ENCODE data around the gene SLFN5. TPM values are rescaled to one million over a fixed set of nuclear protein-coding genes. Genes with fewer than 3 reads are reported as not detected.

Gene SLFN5
- total RNA-seq, 2 donors from 2014 or later: 7.8 to 8.9 TPM

DNA sequence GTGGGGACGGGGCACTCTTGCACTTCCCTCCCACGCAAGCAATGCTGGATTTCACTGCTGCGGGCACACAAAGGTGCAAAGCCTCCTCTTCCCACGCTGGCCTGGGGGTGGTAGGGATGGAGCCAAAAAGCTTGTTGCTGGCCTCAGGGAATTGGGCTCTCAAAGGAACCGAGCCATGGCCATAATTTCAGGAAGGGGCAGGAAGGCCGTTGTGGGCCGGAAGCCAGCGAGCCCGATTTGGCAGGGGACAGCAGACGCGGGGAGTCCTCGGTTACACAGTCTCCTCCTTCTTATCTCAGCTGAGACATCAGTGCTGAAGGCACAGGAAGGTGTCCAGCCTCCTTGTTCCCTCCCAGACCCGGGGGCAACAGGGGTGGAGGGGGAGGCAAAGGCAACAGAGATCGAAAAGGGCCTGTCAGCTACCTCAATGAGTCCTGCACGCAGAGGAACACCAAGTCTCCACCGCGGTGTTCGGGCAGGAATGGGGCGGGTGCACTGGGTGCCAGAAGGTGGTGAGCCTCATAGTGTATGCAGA, 71.1 kb downstream of the SLFN5 start:
- WGBS, 2 donors: 5 to 15% methylated on average over 4 to 19 of the region's 19 CpGs
- intact Hi-C loops (cut with DNase I): loop anchor here (5.0 to 10.0 kb wide), 3 partner anchors 149 to 431 kb away; partner anchors contain the start of gene SLFN12L
- H3K4me3 ChIP-seq: no peak overlapping the region
- H3K36me3 ChIP-seq (replicated peaks in 1 of 2; ENCODE audit: insufficient read depth in 1 of 2, low read depth in 2 of 2): no peaks in the 10 kb centered on the region
- ATAC-seq: peak; percentile 31
- peaks cover 0 to 3% of the 10 kb centered on the region in 2 donors for H3K27me3 ChIP-seq
- peak overlapping the region in 1 of 4 donors; percentile 8 for H3K27ac ChIP-seq
- no peak for TF ChIP-seq POLR2A (IDR thresholded peaks at IDR 0.05)
- TF ChIP-seq, protein P1, sequence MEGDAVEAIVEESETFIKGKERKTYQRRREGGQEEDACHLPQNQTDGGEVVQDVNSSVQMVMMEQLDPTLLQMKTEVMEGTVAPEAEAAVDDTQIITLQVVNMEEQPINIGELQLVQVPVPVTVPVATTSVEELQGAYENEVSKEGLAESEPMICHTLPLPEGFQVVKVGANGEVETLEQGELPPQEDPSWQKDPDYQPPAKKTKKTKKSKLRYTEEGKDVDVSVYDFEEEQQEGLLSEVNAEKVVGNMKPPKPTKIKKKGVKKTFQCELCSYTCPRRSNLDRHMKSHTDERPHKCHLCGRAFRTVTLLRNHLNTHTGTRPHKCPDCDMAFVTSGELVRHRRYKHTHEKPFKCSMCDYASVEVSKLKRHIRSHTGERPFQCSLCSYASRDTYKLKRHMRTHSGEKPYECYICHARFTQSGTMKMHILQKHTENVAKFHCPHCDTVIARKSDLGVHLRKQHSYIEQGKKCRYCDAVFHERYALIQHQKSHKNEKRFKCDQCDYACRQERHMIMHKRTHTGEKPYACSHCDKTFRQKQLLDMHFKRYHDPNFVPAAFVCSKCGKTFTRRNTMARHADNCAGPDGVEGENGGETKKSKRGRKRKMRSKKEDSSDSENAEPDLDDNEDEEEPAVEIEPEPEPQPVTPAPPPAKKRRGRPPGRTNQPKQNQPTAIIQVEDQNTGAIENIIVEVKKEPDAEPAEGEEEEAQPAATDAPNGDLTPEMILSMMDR (IDR thresholded peaks at IDR 0.05): no peak
- H3K9me3 ChIP-seq: no peaks in the 10 kb centered on the region
- H3K4me1 ChIP-seq: peaks cover 9% of the 10 kb centered on the region
- DNase-seq: no peak

DNA sequence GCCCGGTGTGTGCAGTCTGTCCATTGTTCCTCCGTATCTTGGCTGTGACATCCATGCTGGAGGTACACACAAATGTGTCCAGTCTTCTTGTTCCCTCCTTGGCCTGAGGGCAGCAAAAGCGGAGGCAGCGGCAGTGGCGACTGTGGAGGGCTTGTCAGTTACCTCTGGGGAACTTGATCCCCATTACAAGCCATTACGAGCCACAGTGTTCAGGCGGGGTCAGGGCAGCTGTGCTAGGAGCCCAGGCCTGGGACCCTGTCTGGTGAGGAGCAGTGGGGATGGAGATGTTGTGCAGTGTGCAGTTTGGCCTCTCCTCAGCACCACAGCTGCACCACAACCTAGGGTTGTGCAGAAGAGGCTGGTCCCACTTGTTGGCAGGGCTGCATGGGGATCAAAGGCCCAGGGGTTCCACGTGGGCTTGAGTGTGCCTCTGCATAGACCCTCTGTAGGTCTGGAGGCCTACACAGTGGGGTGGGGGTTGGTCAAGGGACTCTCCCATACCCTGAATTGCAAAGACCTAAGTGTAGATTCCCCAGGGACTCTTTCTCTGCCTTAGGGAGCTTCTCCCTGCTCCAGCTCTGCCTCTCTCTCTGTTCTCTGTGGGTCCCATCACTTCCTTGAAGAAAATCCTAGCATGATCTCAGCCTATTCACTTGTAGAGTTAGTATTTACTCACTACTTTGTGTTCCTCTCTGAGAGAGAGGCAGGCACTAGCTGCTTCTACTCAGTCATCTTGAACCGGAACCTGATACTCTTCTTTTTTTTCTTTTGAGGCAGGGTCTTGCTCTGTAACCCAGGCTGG, 71.7 kb downstream of the SLFN5 start:
- H3K36me3 ChIP-seq (replicated peaks in 1 of 2; ENCODE audit: insufficient read depth in 1 of 2, low read depth in 2 of 2): no peaks in the 10 kb centered on the region
- ATAC-seq (no peak), DNase-seq (no peak)
- H3K9me3 ChIP-seq: no peaks in the 10 kb centered on the region
- H3K4me1 ChIP-seq: peaks cover 9% of the 10 kb centered on the region
- 62 to 100% methylated on average over 1 to 9 of the region's 9 CpGs for WGBS, 2 donors
- TF ChIP-seq POLR2A (IDR thresholded peaks at IDR 0.05): no peak
- TF ChIP-seq, protein P1 (IDR thresholded peaks at IDR 0.05): no peak
- H3K27ac ChIP-seq: no peak overlapping the region
- H3K4me3 ChIP-seq: no peak overlapping the region
- intact Hi-C loops (cut with DNase I): loop anchor here (5.0 to 10.0 kb wide), 3 partner anchors 150 to 430 kb away; partner anchors contain the start of gene SLFN12L
- H3K27me3 ChIP-seq: peaks cover 0 to 3% of the 10 kb centered on the region in 2 donors

DNA sequence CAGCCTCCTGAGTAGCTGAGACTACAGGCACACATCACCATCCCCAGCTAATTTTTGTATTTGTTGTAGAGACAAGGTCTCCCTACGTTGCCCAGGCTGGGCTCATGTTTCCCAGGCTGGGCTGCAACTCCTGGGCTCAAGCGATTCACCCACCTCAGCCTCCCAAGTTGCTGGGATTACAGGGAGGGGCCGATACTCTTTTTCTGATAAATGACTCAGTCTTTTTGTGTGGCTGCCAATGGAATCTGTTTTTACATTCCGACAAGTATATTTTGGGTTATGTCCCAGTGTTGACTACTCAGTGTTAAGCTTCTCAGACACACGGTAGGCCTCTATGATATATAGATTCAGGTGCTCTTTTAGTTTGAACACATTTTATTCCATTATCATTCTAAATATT, 72.4 kb downstream of the SLFN5 start:
- WGBS, 2 donors: 18 to 25% methylated on average over 5 of the region's 5 CpGs
- TF ChIP-seq, protein P1 (IDR thresholded peaks at IDR 0.05): no peak
- no peak for TF ChIP-seq POLR2A (IDR thresholded peaks at IDR 0.05)
- ATAC-seq: no peak
- no peak overlapping the region for H3K27ac ChIP-seq
- H3K4me1 ChIP-seq: peaks cover 9% of the 10 kb centered on the region
- H3K36me3 ChIP-seq (replicated peaks in 1 of 2; ENCODE audit: insufficient read depth in 1 of 2, low read depth in 2 of 2): no peaks in the 10 kb centered on the region
- H3K27me3 ChIP-seq: peaks cover 0 to 3% of the 10 kb centered on the region in 2 donors
- H3K9me3 ChIP-seq: no peaks in the 10 kb centered on the region
- peak in 1 of 4 donors; percentile 18 for DNase-seq
- intact Hi-C loops (cut with DNase I): loop anchor here (10.0 kb wide), 2 partner anchors 150 to 430 kb away; no protein-coding TSS in a partner anchor
- H3K4me3 ChIP-seq: no peak overlapping the region

DNA sequence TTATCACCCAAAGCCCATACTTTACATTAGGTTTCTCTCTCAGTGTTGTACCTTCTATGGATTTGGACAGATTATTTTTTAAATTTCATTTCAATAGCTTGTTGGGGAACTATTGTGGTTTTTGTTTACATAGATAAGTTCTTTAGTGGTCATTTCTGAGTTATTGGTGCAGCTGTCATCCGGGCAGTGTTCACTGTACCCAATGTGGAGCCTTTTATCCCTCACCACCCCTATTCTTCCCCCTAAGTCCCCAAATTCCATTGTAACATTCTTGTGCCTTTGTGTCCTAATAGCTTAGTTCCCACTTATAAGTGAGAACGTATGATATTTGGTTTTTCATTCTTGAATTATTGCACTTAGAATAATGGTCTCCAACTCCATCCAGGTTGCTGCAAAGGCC, 73.1 kb downstream of the SLFN5 start:
- H3K4me3 ChIP-seq: no peak overlapping the region
- peaks cover 9% of the 10 kb centered on the region for H3K4me1 ChIP-seq
- ATAC-seq (no peak), DNase-seq (no peak)
- intact Hi-C loops (cut with DNase I): loop anchor here (10.0 kb wide), 2 partner anchors 151 to 429 kb away; no protein-coding TSS in a partner anchor
- no peak overlapping the region for H3K27ac ChIP-seq
- TF ChIP-seq POLR2A (IDR thresholded peaks at IDR 0.05): no peak
- TF ChIP-seq, protein P1 (IDR thresholded peaks at IDR 0.05): no peak
- peaks cover 0 to 3% of the 10 kb centered on the region in 2 donors for H3K27me3 ChIP-seq
- H3K9me3 ChIP-seq: no peaks in the 10 kb centered on the region
- H3K36me3 ChIP-seq (replicated peaks in 1 of 2; ENCODE audit: insufficient read depth in 1 of 2, low read depth in 2 of 2): no peaks in the 10 kb centered on the region
- WGBS, 2 donors: 58 to 70% methylated on average over 2 of the region's 2 CpGs

Measured in body of pancreas (tissue), 4 donors.